ENCODE results near the gene ZNF76. TPM values are rescaled to one million over a fixed set of nuclear protein-coding genes. Genes with fewer than 3 reads are reported as not detected.

The ZNF76 gene
- polyA plus RNA-seq, 1 of the 3 experiments (the other 2 are of a cell fraction) = 19.7 TPM

- H4K20me1 ChIP-seq (ENCODE audit: insufficient read depth) = no peaks in the 10 kb centered on the region
- POLR2A ChIA-PET = no interaction called here
- H2AFZ ChIP-seq (ENCODE audit: low read depth) = no peak overlapping the region
- no peaks in the 10 kb centered on the region for H3K9me3 ChIP-seq
- CTCF ChIA-PET = interaction anchor here (0.8 to 7.2 kb wide), 25 partner anchors 8 to 177 kb away, joined by 3 to 61 read pairs (median 7); partner anchors contain the start of genes FANCE, PPARD and RPL10A
- peak; percentile 86 for DNase-seq
- peaks cover 0 to 4% of the 10 kb centered on the region in 2 experiments; a peak in 1 of 4 replicates for H3K4me1 ChIP-seq (ENCODE audit: control insufficient read depth in 1 of 2, insufficient read depth in 2 of 2, low read depth in 1 of 2, low read length in 1 of 2)
- no peak overlapping the region for H3K27ac ChIP-seq (ENCODE audit: low read depth in 2 of 2, low read length in 1 of 2)
- H3K27me3 ChIP-seq (ENCODE audit: insufficient read depth) = no peaks in the 10 kb centered on the region
- H3K79me2 ChIP-seq (ENCODE audit: insufficient read depth) = no peaks in the 10 kb centered on the region
- H3F3A ChIP-seq (replicated peaks; ENCODE audit: insufficient read depth) = no peaks in the 10 kb centered on the region
- no peaks in the 10 kb centered on the region for H3K9me2 ChIP-seq
- no peak overlapping the region for H3K4me2 ChIP-seq
- 64% methylated on average over 10 of the region's 10 CpGs for WGBS (ENCODE audit: low lambda C conversion rate)
- H3K4me3 ChIP-seq (ENCODE audit: low read depth in 2 of 2, low read length in 1 of 2) = no peak overlapping the region; a peak in 1 of 4 replicates
- TF ChIP-seq, protein P1, sequence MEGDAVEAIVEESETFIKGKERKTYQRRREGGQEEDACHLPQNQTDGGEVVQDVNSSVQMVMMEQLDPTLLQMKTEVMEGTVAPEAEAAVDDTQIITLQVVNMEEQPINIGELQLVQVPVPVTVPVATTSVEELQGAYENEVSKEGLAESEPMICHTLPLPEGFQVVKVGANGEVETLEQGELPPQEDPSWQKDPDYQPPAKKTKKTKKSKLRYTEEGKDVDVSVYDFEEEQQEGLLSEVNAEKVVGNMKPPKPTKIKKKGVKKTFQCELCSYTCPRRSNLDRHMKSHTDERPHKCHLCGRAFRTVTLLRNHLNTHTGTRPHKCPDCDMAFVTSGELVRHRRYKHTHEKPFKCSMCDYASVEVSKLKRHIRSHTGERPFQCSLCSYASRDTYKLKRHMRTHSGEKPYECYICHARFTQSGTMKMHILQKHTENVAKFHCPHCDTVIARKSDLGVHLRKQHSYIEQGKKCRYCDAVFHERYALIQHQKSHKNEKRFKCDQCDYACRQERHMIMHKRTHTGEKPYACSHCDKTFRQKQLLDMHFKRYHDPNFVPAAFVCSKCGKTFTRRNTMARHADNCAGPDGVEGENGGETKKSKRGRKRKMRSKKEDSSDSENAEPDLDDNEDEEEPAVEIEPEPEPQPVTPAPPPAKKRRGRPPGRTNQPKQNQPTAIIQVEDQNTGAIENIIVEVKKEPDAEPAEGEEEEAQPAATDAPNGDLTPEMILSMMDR (IDR thresholded peaks at IDR 0.05) = peak; percentile 72
- TF ChIP-seq RAD21 (IDR thresholded peaks at IDR 0.05; ENCODE audit: low read length) (peak; percentile 85), EP300 (IDR thresholded peaks at IDR 0.05; ENCODE audit: borderline replicate concordance in 1 of 2, low read depth in 1 of 2, low read length in 1 of 2) (no peak), ELF1 (IDR thresholded peaks at IDR 0.05) (no peak), SMC3 (IDR thresholded peaks at IDR 0.05; ENCODE audit: low read depth, low read length) (peak; percentile 74)
- peaks cover 16 to 58% of the 10 kb centered on the region in 2 experiments for H3K36me3 ChIP-seq (replicated peaks in 1 of 2; ENCODE audit: control insufficient read depth in 1 of 2, insufficient read depth in 2 of 2, low read length in 1 of 2)
- no peak overlapping the region for H3K9ac ChIP-seq
Observed at GRCh38 chr6:35294308-35294945, 34.9 kb downstream of the ZNF76 start.

DNA sequence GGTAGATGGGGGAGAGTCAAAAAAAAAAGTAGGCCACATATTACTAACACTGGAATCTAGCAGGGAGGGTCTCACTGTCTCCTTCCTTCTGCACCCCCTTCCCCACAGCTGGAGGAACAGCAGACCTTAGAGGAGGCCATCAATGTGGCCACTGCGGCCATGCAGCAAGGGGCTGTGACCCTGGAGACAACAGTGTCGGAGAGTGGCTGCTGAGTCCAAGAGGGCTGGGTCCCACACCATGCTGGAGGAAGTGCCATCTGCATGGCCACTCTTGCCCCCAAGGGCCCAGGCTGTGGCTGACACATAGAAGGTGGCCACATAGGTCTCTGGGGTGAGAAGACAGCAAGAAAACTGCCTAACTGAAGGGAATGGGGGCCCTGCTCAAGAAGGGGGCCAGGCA, 35.5 kb downstream of the ZNF76 start:
- no peak overlapping the region for H3K4me2 ChIP-seq
- WGBS (ENCODE audit: low lambda C conversion rate) = 86% methylated on average over 2 of the region's 2 CpGs
- no peaks in the 10 kb centered on the region for H4K20me1 ChIP-seq (ENCODE audit: insufficient read depth)
- no peaks in the 10 kb centered on the region for H3F3A ChIP-seq (replicated peaks; ENCODE audit: insufficient read depth)
- H3K4me1 ChIP-seq (ENCODE audit: control insufficient read depth in 1 of 2, insufficient read depth in 2 of 2, low read depth in 1 of 2, low read length in 1 of 2) = peaks cover 0 to 4% of the 10 kb centered on the region in 2 experiments; a peak in 1 of 4 replicates
- no peaks in the 10 kb centered on the region for H3K27me3 ChIP-seq (ENCODE audit: insufficient read depth)
- H2AFZ ChIP-seq (ENCODE audit: low read depth) = no peak overlapping the region
- CTCF ChIA-PET = interaction anchor here (0.6 to 7.2 kb wide), 11 partner anchors 9 to 441 kb away, joined by 3 to 61 read pairs (median 11); partner anchors contain the start of genes ARMC12, PPARD and RPL10A
- no peak overlapping the region for H3K4me3 ChIP-seq (ENCODE audit: low read depth in 2 of 2, low read length in 1 of 2)
- H3K27ac ChIP-seq (ENCODE audit: low read depth in 2 of 2, low read length in 1 of 2) = no peak overlapping the region; a peak in 1 of 4 replicates
- TF ChIP-seq TCF12 (IDR thresholded peaks at IDR 0.05) (no peak), RFX5 (IDR thresholded peaks at IDR 0.05; ENCODE audit: low read length) (no peak), GATA2 (CRISPR knock-in tag; IDR thresholded peaks at IDR 0.05) (no peak), MAX (IDR thresholded peaks at IDR 0.05; ENCODE audit: low read depth) (no peak), RAD21 (IDR thresholded peaks at IDR 0.05; ENCODE audit: low read length) (no peak), USF1 (IDR thresholded peaks at IDR 0.05; ENCODE audit: borderline replicate concordance, low read depth) (no peak), NRF1 (IDR thresholded peaks at IDR 0.05; ENCODE audit: low read depth, low read length) (no peak), MXI1 (IDR thresholded peaks at IDR 0.05; ENCODE audit: low read depth, low read length) (no peak), GABPA (IDR thresholded peaks at IDR 0.05; ENCODE audit: low read depth) (no peak)
- TF ChIP-seq, protein P1 (IDR thresholded peaks at IDR 0.05) = no peak
- H3K79me2 ChIP-seq (ENCODE audit: insufficient read depth) = no peaks in the 10 kb centered on the region
- H3K9me3 ChIP-seq = no peaks in the 10 kb centered on the region
- no peak overlapping the region for H3K9ac ChIP-seq
- no peak for DNase-seq
- H3K9me2 ChIP-seq = no peaks in the 10 kb centered on the region
- peaks cover 16 to 52% of the 10 kb centered on the region in 2 experiments for H3K36me3 ChIP-seq (replicated peaks in 1 of 2; ENCODE audit: control insufficient read depth in 1 of 2, insufficient read depth in 2 of 2, low read length in 1 of 2)
- POLR2A ChIA-PET = interaction anchor here (1.1 kb wide), 1 partner anchor 17 kb away, joined by 3 read pairs; no protein-coding TSS in a partner anchor

All from SK-N-SH (cell line).